GM12892 (cell line): ENCODE results near the gene BANF2.

Experiments used
- POLR2A ChIP-seq: IDR thresholded peaks from 2 replicates; pipeline ENCODE4 v1.6.1; 2011; ENCODE audit warnings: low read depth, low read length, control low read depth
- POLR2AphosphoS5 ChIP-seq: IDR thresholded peaks from 2 replicates; pipeline ENCODE4 v1.6.1; 2011; ENCODE audit warnings: low read depth, low read length, control low read depth

DNA sequence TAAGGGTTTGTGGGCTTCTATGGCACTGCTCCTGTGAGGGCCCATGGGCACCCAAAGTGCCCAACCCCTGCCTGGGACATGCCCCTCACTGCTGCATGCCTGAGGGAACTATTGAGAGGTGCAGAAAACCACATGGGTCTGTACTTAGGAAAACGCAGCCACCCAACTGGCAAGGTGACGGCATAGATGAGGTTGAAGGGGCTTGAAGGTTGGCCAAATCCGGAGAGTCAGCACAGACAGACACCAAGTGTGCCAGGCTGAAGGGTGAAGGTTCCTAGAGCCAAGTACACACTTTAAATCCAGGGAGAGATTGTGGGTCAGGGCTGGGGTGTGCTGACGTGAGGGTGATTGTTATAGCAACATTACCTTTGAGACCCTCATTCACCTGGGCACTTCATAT lies 6.2 kb downstream of the BANF2 start:
- TF ChIP-seq POLR2AphosphoS5 (no peak), POLR2A (no peak)
